B cell (primary cell): Measurements from ENCODE around the gene DPP9. TPM values are rescaled to one million over a fixed set of nuclear protein-coding genes. Genes with fewer than 3 reads are reported as not detected.

Source experiments
- ATAC-seq: fragments of 200-7000 bp; cut with Tn5 transposase; one replicate; pipeline ENCODE4 v1.10.0; 2021; ENCODE audit warnings: low read depth, mild to moderate bottlenecking, moderate number of reproducible peaks, moderate library complexity
- CTCF ChIA-PET: fragments of 350-600 bp; sonication (Branson Sonifier 250); formaldehyde crosslinking; loops from one replicate; lab custom pipeline; 2021; ENCODE audit warnings: antibody characterized with exemption, inconsistent platforms; lab: Charles Lee
- POLR2A ChIA-PET: fragments of 350-600 bp; sonication (Branson Sonifier 250); formaldehyde crosslinking; loops from one replicate; lab custom pipeline; 2021; ENCODE audit warnings: antibody characterized with exemption; lab: Charles Lee
- DNase-seq: peaks from one replicate; pipeline ENCODE4 v3.0.0; 2013
- H2AFZ ChIP-seq: 2 replicates; pipeline ENCODE4 v1.6.1; 2012; ENCODE audit warnings: mild to moderate bottlenecking, low read depth, low read length; ENCODE audit not compliant: insufficient read depth, poor library complexity, severe bottlenecking
- H3K27ac ChIP-seq, 2 donors: 1 replicate in 1 of 2; 2 replicates in 1 of 2; pipeline ENCODE4 v1.5.1; 2012 to 2013; ENCODE audit warnings: low read length in 2 of 2, mild to moderate bottlenecking in 2 of 2, moderate library complexity in 1 of 2
- H3K27me3 ChIP-seq, 4 experiments: fragments of 200-600 bp in 1 of 4; sonication (generic) in 1 of 4; replicated peaks in 1 of 4; 1 replicate in 2 of 4; 2 replicates in 2 of 4; pipeline versions ENCODE4 v1.6.1 to v1.7.0; 2013 to 2016; ENCODE audit warnings: low read length in 3 of 4, mild to moderate bottlenecking in 2 of 4, mixed read lengths in 1 of 4, moderate library complexity in 1 of 4; ENCODE audit not compliant: insufficient read depth in 4 of 4, control insufficient read depth in 3 of 4; ENCODE audit errors: control extremely low read depth in 1 of 4
- H3K36me3 ChIP-seq, 2 experiments: replicated peaks in 1 of 2; 1 replicate in 1 of 2; 2 replicates in 1 of 2; pipeline versions ENCODE4 v1.6.1 to v1.7.1; 2013; ENCODE audit warnings: low read length in 1 of 2; ENCODE audit not compliant: insufficient read depth in 2 of 2, control insufficient read depth in 1 of 2; ENCODE audit errors: control extremely low read depth in 1 of 2, extremely low read depth in 1 of 2
- H3K4me1 ChIP-seq, 2 donors: fragments of 200-600 bp in 1 of 2; sonication (generic) in 1 of 2; 1 replicate in 1 of 2; 2 replicates in 1 of 2; pipeline versions ENCODE4 v1.5.1 to v1.6.1; 2013 to 2017; ENCODE audit warnings: low read length in 2 of 2; ENCODE audit not compliant: control insufficient read depth in 2 of 2, insufficient read depth in 2 of 2
- H3K4me2 ChIP-seq: replicated peaks from 2 replicates; pipeline ENCODE3; 2012; ENCODE audit warnings: mild to moderate bottlenecking, low read depth, low read length; ENCODE audit not compliant: poor library complexity, severe bottlenecking
- H3K4me3 ChIP-seq, 5 experiments: fragments of 200-600 bp in 1 of 5; sonication (generic) in 1 of 5; 1 replicate in 3 of 5; 2 replicates in 2 of 5; pipeline versions ENCODE4 v1.5.1 to v1.7.0; 2011 to 2016; ENCODE audit warnings: low read length in 4 of 5, mild to moderate bottlenecking in 4 of 5, low read depth in 2 of 5, control low read depth in 1 of 5, moderate library complexity in 1 of 5; ENCODE audit not compliant: insufficient read depth in 1 of 5; ENCODE audit errors: control extremely low read depth in 1 of 5, extremely low read depth in 1 of 5
- H3K79me2 ChIP-seq: fragments of 200-600 bp; sonication (generic); one replicate; pipeline ENCODE4 v1.6.0; 2016; ENCODE audit warnings: low read length; ENCODE audit not compliant: control insufficient read depth, insufficient read depth
- H3K9ac ChIP-seq: fragments of 200-600 bp; sonication (generic); 2 replicates; pipeline ENCODE4 v1.6.1; 2017; ENCODE audit warnings: mild to moderate bottlenecking, low read length, moderate library complexity
- H3K9me3 ChIP-seq, 3 donors: one replicate each; pipeline versions ENCODE4 v1.6.1 to v1.7.1; 2013; ENCODE audit warnings: low read length in 2 of 3; ENCODE audit not compliant: control insufficient read depth in 2 of 3, insufficient read depth in 1 of 3; ENCODE audit errors: control extremely low read depth in 1 of 3
- H4K20me1 ChIP-seq: 2 replicates; pipeline ENCODE4 v1.6.0; 2012; ENCODE audit warnings: mild to moderate bottlenecking, low read length; ENCODE audit not compliant: insufficient read depth, control insufficient read depth, poor library complexity, severe bottlenecking
- H3K27ac Mint-ChIP-seq: one replicate; pipeline ENCODE4 v1.8.0; 2021; ENCODE audit warnings: mixed read lengths
- H3K27me3 Mint-ChIP-seq: one replicate; pipeline ENCODE4 v1.8.0; 2021; ENCODE audit warnings: mixed read lengths
- H3K4me1 Mint-ChIP-seq: one replicate; pipeline ENCODE4 v1.8.0; 2021; ENCODE audit warnings: mixed read lengths
- H3K4me3 Mint-ChIP-seq: one replicate; pipeline ENCODE4 v1.8.0; 2021; ENCODE audit warnings: mixed read lengths
- H3K9me3 Mint-ChIP-seq: one replicate; pipeline ENCODE4 v1.8.0; 2022; ENCODE audit warnings: mixed read lengths; ENCODE audit not compliant: insufficient read depth
- EZH2 ChIP-seq: IDR thresholded peaks from 2 replicates; pipeline ENCODE4 v1.6.1; 2012; ENCODE audit warnings: borderline replicate concordance, low read depth, mild to moderate bottlenecking, moderate library complexity, low read length; ENCODE audit not compliant: insufficient read depth, poor library complexity, severe bottlenecking
- WGBS: methylation state at CpG from one replicate; pipeline ENCODE4 v1.1.5; 2013; ENCODE audit warnings: missing lambda C conversion rate; ENCODE audit not compliant: insufficient coverage; 5-methylcytosine and 5-hydroxymethylcytosine counted together
- intact Hi-C: fragments of 100-400 bp; cut with micrococcal nuclease; formaldehyde crosslinking; loops from one replicate; pipeline ENCODE4 v1.10.0; 2022
- polyA plus RNA-seq: library from polyadenylated mRNA; depleted of rRNA; stranded (reverse); fragments of >200 nt; gene quantifications from 2 replicates; pipeline ENCODE4 v1.2.3, GENCODE V29; 2012
- total RNA-seq, 2 donors: library from RNA; stranded (reverse); fragments of 120-200 nt in 1 of 2; gene quantifications; 1 replicate in 1 of 2; 2 replicates in 1 of 2; pipeline versions ENCODE4 v1.2.3 to v1.2.4, GENCODE V29; 2013 to 2022
- TF ChIP-seq, protein P1 (sequence below): fragments of 200-600 bp; IDR thresholded peaks from one replicate; pipeline ENCODE4 v1.8.0; 2022; ENCODE audit warnings: antibody characterized with exemption, mild to moderate bottlenecking

The DPP9 gene
- total and polyA plus RNA-seq, 2 donors (not counting 1 experiment from before 2014, with no cell fraction given): 47.3 to 109 TPM

- POLR2A ChIA-PET: no interaction called here
- Histone ChIP-seq H3K4me2 (no peak overlapping the region), H3K27ac (no peak overlapping the region), H3K79me2 (peaks cover 9% of the 10 kb centered on the region), H3K4me1 (peaks cover 10 to 18% of the 10 kb centered on the region in 2 donors), H2AFZ (peak overlapping the region; percentile 91), H3K9ac (no peak overlapping the region), H3K9me3 (peaks cover 0 to 5% (median 0%) of the 10 kb centered on the region in 3 donors), H3K27me3 (no peaks in the 10 kb centered on the region), H3K4me3 (no peak overlapping the region), H4K20me1 (peaks cover 7% of the 10 kb centered on the region), H3K36me3 (peaks cover 2 to 14% of the 10 kb centered on the region in 2 experiments)
- intact Hi-C loops: no loop called here
- H3K27ac Mint-ChIP-seq: peak overlapping the region; percentile 77
- 89% methylated on average over 1 of the region's 10 CpGs for WGBS
- H3K4me3 Mint-ChIP-seq: peak overlapping the region; percentile 75
- H3K9me3 Mint-ChIP-seq: no peaks in the 10 kb centered on the region
- H3K27me3 Mint-ChIP-seq: no peaks in the 10 kb centered on the region
- ATAC-seq (no peak), DNase-seq (no peak)
- TF ChIP-seq, protein P1, sequence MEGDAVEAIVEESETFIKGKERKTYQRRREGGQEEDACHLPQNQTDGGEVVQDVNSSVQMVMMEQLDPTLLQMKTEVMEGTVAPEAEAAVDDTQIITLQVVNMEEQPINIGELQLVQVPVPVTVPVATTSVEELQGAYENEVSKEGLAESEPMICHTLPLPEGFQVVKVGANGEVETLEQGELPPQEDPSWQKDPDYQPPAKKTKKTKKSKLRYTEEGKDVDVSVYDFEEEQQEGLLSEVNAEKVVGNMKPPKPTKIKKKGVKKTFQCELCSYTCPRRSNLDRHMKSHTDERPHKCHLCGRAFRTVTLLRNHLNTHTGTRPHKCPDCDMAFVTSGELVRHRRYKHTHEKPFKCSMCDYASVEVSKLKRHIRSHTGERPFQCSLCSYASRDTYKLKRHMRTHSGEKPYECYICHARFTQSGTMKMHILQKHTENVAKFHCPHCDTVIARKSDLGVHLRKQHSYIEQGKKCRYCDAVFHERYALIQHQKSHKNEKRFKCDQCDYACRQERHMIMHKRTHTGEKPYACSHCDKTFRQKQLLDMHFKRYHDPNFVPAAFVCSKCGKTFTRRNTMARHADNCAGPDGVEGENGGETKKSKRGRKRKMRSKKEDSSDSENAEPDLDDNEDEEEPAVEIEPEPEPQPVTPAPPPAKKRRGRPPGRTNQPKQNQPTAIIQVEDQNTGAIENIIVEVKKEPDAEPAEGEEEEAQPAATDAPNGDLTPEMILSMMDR: no peak
- TF ChIP-seq EZH2: no peak
- CTCF ChIA-PET: interaction anchor here (0.7 to 1.3 kb wide), 3 partner anchors 35 to 1394 kb away, joined by 3 read pairs; no protein-coding TSS in a partner anchor
- peaks cover 19% of the 10 kb centered on the region for H3K4me1 Mint-ChIP-seq
Measured at GRCh38 chr19:4671185-4671851, 52.3 kb downstream of the DPP9 start.
